Left renal cortex interstitium (tissue), 4 donors: ENCODE results near the gene GTF2A1L. TPM values are rescaled to one million over a fixed set of nuclear protein-coding genes. Genes with fewer than 3 reads are reported as not detected.
"Not testable (repeated sequence)": the region's sequence is repeated elsewhere in the genome, so short reads cannot be mapped to it uniquely, and the experiment has no call there.

Experiments
- DNase-seq, 4 donors: peaks; one replicate each; pipeline ENCODE4 v3.0.0-alpha.2; 2013; ENCODE audit warnings: low read depth in 4 of 4, low spot score in 2 of 4, missing footprints in 1 of 4
- polyA plus RNA-seq, 4 donors: library from polyadenylated mRNA; unstranded; fragments of 120-200 nt; gene quantifications; one replicate each; pipeline ENCODE4 v1.2.1, GENCODE V29; 2013; ENCODE audit not compliant: insufficient read length in 4 of 4

The GTF2A1L gene, protein sequence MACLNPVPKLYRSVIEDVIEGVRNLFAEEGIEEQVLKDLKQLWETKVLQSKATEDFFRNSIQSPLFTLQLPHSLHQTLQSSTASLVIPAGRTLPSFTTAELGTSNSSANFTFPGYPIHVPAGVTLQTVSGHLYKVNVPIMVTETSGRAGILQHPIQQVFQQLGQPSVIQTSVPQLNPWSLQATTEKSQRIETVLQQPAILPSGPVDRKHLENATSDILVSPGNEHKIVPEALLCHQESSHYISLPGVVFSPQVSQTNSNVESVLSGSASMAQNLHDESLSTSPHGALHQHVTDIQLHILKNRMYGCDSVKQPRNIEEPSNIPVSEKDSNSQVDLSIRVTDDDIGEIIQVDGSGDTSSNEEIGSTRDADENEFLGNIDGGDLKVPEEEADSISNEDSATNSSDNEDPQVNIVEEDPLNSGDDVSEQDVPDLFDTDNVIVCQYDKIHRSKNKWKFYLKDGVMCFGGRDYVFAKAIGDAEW
- polyA plus RNA-seq = under 1 TPM in 3 of 4 donors, not detected in 1; 0.24 to 0.79 (median 0.61) TPM

GRCh38 chr2:48617618-48618017, at the start of gene GTF2A1L:
Gene GTF2A1L (plus strand): TSS chr2:48617856. CDS start chr2:48617875, 19 bp downstream.
- DNase-seq = no peak

DNA sequence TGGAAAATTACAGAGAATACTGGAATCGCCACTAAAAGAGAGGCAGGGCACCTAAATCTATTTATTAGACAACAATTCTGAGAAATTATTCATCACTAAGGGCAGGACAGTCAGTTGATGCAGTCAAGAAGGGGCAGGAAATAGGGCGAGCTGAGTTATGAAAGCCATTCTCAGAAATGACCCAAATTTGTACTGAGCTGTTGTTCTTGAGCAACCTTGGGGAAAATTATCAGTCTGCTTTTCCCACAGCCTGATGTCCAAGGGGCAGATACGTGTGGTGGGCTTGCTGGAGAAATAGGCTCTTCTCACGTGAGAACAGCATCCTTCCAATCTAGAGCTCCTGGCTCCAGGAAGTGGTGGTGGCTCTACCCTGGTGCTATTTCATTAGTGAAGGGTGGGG, 49.1 kb upstream of the GTF2A1L start:
- no peak for DNase-seq

DNA sequence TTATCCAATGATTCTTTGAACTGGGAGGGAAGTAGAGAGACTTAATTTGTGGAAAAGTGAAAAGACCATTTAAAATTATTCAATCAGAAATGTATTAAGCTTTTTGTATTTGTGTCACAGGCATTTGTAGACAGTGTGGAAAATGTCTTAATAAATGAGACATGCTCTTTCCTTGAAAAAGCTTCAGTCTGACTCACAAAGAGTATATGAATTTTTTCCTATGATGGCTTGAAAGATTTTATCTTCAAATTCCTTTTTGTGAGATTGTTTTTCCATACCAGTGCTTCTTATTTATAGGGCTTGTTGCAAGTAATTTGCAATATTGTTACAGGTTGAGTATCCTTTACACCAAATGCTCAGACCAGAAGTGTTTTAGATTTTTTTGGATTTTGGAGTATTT, 48.2 kb upstream of the GTF2A1L start:
- no peak for DNase-seq

GRCh38 chr2:48572816-48573215, 44.8 kb upstream of the GTF2A1L start:
- DNase-seq = no peak

DNA sequence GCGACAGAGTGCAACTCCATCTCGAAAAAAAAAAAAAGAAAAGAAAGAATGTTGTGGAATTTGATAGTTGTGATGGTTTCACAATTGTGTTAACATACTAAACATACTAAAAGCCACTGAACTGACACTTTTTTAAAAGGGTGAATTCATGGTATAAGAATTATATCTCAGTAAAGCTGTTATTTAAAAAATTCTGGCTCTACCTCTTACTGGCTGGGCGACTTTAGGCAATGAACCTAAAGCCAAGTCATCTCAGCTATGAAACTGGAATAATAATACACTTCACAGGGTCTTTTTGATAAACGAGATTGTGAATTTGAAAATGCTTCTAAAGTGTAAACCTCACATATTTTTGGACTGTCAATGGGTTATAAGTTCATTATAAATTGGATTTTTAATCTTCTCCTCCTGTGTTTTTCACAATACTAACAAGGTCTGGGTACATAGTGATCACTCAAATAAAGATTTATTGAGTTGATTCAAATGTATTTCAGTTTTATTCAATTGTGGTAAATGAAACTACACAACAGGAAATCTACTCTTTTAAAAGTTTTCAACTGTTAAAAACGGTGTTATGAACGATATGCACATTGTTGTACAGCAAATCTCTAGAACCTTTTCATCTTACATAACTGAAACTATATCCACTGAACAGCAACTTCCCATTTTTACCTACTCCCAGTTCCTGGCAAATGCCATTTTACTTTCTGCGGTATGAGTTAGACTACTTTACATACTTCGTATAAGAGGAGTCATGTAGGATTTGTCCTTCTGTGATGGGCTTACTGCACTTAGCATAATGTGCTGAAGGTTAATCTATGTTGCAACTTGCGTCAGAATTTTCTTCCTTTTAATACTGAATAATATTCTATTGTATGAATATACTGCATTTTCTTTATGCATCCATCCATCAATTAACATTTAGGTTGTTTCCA, 43.0 kb upstream of the GTF2A1L start:
- no peak for DNase-seq

DNA sequence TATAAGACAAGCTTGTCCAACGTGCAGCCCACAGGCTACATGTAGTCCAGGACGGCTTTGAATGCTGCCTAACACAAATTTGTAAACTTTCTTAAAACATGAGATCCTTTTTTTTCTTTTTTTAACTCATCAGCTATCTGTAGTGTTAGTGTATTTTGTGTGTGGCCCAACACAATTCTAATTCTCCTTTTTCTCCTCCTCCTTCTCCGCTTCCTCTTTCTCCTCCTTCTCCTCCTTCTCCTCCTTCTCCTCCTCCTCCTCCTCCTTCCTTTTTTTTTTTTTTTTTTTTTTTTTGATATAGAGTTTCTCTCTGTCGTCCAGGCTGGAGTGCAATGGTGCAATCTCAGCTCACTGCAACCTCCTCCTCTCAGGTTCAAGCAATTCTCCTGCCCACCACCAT, 39.3 kb upstream of the GTF2A1L start:
- no peak for DNase-seq

DNA sequence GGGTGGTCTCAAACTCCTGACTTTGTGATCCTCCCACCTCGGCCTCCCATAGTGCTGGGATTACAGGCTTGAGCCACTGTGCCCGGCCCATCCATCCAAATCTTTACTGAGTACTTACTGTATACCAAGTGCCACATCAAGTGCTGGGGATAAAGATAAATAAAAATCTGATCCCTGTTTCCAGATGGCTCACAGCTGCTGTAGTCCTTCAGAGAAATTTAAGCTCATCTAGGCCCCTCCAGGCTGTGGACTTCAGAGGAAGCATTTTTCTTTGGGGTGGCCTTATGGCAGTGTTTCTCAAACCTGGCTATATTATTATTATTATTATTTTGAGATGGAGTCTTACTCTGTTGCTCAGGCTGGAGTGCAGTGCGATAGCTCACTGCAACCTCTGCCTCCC, 33.7 kb upstream of the GTF2A1L start:
- DNase-seq = no peak

DNA sequence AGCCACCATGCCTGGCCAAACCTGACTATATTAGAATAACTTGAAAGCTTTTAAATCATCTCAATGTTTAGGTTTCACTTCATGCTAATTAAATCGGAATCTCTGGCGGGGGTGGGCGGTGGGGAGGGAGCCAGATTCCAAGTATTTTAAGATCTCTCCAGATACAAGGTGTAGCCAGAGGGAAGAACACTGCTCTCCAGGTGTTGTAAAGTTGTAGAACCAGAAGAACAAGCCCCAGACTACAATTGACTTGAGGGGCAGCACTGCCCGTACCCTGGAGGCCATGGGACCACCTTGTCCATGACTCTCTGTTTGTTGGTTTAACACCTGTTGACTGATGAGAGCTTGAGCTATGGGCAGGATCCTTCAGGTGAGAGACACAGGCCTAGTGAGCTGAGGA, 33.1 kb upstream of the GTF2A1L start:
- no peak for DNase-seq

DNA sequence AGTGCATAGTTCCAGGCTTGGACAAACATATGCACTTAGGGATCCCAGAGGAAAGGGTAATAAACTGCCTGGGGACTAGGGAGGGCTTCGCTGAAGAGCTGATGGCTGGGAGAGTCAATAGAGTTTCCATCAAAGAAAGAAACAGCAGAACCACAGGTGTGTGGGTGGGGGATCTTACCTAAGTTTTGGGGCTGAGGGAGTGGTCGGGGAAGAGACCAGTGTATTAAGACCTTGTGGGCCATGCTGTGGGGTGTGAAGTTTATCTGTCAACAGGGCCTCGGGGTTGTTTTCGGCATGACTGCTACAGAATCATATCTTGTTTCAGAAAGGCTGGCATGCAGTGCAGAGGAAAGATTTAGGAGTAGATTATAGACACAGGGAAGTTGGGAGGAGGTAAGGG, 31.2 kb upstream of the GTF2A1L start:
- no peak for DNase-seq

DNA sequence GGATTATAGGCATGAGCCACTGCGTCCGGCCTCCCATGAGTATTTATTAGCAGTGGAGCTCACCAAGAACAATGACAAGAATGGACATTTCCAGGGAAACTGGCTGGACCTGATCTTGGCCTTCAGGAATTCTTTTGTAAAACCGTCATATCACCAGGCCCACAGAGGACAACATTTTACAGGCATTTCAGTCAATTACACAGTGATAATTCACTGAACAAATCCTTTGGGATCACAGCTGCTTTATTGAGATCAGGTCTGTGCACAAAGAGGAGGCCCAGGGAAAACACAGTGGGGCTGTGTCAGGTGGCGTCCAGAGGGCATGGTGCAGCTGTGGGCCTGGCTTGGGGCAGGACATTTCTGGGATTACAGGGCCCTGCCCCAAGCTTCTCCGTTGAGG, 30.1 kb upstream of the GTF2A1L start:
- DNase-seq = no peak

DNA sequence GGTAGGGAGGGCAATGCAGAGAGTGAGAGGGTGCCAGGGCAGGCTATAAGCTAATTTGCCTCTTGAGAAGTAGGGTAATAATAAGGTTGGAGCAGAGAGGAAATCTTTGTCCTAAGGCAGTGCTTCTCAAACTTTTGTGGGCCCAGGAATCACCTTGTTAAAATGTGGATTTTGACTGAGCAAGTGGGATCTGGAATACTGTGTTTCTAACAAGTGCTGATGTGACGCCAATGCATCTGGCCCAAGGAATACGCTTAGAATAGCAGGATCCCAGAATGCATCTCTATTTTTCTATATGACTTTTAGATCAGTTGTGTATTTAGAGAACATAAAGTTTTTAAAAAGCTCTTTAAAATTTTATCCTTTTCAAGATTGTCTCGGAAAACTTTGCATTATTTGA, 29.7 kb upstream of the GTF2A1L start:
- DNase-seq = no peak

DNA sequence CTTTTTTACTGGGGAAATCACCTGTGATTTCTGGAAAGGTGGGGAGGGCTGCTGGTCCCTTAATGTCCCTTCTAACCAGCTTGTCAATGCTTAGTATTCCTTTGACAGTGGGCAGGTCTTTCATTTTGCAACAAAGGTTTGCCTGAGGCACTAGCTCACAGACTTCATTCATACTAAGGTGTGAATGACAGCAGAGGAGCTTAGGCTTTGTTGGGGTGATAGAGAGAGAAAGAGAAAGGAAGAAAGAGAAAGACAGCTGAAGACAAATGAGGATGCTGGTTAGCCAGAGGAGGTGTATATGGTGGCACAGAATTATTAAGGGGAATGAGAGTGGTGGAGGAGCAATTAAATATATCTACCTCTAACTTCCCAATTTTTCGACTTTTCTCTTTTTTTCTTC, 28.9 kb upstream of the GTF2A1L start:
- DNase-seq = no peak

DNA sequence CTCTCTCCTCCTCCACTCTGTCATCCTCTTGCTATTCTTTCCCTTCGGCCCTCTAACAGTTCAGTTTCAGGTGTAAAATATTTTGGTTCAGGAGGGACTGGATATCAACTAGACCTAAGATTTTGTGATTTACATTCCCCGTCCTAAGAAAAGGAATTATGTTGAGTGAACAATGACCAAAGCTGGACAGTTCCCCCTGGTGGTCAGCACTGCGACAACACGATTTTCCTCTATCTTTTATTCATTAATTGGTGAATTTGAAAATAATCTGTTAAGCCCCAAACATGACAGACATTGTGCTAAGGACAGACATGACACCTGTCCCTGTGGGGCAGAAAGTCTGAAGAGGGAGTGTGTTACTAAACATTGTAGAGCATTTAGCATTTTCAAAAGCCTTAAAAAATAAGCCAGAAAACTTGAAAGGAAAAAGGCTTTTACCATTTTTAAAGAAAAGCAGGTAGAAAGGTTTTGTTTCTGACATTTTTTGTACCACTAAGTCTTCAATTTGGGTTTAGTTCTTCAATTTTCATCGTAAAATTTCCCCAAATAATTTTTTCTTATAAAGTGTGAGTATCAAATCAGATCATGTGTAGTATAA, 28.4 kb upstream of the GTF2A1L start:
- DNase-seq = no peak

DNA sequence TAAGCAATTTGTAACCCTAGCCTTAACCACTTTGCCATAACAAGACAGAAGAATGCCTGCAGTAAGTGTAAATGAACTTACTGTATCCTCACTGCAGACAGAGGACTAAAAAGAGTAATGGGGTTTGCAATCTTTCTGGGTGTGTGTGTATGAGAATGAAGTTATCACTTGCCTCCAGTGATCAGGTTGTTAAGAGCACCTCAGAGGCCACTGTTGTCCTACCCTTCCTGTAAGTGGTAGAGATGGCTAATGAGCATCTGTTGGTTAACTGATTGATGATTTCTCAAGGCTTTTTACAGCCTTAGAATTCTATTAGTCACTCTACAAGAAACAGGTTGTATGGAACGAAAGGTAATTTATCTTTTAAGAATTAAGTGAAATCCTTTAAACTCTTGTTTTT, 27.6 kb upstream of the GTF2A1L start:
- DNase-seq = no peak

DNA sequence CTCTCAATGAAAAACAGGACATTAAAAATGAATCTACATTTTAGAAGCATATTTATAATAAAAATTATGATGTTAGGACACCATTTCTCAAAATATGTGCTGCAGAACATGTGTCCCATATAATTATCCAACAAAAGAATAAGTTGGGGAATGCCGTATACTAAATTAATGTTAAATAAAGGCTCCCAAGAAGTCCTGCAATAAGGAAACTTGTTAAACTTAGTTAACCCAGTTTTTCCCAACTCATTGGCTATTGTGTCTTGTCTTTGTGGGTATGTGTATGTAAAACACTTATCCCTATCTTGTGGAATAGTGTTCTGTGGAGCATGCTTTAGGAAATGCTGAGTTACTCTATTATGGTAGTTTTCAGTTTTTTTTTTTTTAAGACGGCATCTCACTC, 25.6 kb upstream of the GTF2A1L start:
- DNase-seq = no peak

DNA sequence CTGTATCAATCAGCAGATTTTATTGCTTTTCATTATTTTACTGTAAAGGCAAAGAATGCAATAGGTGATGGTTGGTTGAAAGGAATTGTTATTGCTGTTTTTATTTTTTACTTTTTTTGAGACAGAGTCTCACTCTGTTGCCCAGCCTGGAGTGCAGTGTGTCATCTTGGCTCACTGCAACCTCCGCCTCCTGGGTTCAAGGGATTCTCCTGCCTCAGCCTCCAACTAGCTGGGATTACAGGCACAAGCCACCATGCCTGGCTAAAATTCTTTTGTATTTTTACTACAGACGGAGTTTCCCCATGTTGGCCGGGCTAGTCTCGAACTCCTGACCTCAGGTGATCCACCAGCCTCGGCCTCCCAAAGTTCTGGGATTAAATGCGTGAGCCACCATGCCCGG, 20.9 kb upstream of the GTF2A1L start:
- DNase-seq = not testable (repeated sequence)

DNA sequence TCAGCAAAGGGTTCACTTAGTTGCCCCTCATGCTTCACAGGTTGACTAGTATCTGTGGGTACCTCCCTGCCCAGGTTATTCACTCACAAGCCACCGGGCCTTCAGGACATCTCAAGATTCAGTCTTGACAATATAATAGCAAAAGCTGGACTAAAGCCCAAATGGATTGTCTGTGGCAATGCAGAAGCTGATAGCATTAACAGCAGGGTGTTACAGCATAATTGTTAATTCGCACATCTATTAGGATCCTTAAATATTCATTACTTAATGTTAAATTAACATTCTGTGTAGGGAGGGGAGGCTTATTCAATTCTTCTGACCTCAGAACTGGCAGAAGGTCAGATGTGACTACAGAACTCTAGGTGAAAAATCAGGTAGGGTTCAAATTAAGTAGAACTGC, 20.2 kb upstream of the GTF2A1L start:
- DNase-seq = no peak

DNA sequence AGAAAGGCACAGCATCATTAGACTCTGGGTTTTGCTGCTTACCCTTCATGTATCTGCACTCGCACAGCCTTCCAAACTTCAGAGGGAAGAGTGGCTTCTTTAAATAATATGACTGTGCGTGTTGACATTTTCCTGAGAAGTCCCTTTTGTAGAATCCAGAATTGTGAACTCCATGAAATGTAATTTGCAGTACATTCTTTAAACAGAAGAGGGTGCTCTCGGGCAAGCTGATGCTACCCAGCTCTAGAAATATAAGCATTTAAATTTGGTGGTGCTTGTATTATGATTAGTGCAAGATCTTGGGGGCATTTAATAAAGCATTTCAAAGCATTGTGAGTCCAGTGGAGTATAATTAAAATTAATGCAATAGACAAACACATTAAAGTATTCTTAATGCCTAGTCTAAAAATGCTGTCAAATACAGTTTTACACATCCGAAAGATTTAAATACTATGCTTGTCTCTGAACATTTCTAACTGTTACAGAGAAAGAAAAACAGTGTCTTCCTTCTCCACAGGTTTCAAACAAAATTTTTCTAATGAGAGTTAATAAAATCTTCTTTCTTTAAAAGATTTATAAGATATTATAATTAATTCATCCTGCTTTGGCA, 17.3 kb upstream of the GTF2A1L start:
- peak in 1 of 4 donors; percentile 49 for DNase-seq

GRCh38 chr2:48600917-48601316, 16.7 kb upstream of the GTF2A1L start:
- DNase-seq = no peak

DNA sequence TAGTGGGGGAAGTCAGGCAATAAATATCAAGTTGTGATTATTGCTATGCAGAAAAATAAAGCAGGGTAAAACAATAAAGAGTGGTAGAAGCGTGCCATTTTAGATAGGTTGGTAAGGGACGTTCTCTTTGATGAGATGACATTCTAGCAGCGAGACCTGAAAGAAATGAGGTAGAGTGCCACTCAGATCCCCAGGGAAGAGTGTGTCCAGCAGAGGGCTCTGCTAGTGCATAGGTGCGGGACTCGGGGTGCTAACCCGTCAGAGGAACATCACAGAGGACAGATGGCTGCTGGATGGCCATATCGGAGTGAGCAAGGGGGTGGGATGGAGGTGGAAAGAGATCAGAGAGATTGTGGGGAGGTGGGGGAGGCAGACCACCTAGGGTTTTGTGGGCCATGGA, 16.3 kb upstream of the GTF2A1L start:
- DNase-seq = no peak
